ENCODE measurements around the gene SUGT1. TPM values are rescaled to one million over a fixed set of nuclear protein-coding genes. Genes with fewer than 3 reads are reported as not detected.
A peak's percentile ranks its signal among the peaks of the same experiment; 100 is the strongest.

Gene SUGT1
- polyA plus RNA-seq, 1 donor from 2014 or later, result 57.5 TPM

DNA sequence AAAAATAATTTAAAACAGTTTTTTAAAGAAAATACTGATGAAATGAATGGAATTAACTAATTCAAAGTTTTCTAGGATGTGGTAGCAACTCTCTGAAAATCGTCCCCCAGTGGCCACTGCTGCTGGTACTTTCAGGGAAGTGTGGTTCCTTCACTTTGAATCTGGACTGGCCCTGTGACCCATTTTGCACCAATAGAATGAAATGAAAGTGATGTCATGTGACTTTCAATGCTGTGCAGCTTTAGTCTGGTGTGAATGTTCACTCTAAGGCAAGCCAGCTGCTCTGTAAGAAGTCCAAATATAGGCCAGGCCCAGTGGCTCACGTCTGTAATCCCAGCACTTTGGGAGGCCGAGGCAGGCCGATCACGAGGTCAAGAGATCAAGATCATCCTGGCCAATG is 36.8 kb upstream of the SUGT1 start:
- TF ChIP-seq TAF1 (IDR thresholded peaks at IDR 0.05; ENCODE audit: low read depth) (no peak), RAD21 (conservative IDR thresholded peaks at IDR 0.05) (no peak), EP300 (conservative IDR thresholded peaks at IDR 0.05; ENCODE audit: poor library complexity, severe bottlenecking) (no peak), POLR2AphosphoS5 (IDR thresholded peaks at IDR 0.05) (no peak), CTCF (IDR thresholded peaks at IDR 0.05; ENCODE audit: poor library complexity, severe bottlenecking) (no peak), SMC3 (conservative IDR thresholded peaks at IDR 0.05; ENCODE audit: poor library complexity) (no peak), EZH2 (IDR thresholded peaks at IDR 0.05; ENCODE audit: borderline replicate concordance, insufficient read depth, low read length, poor library complexity, severe bottlenecking) (no peak), MXI1 (conservative IDR thresholded peaks at IDR 0.05; ENCODE audit: poor library complexity, severe bottlenecking) (no peak)
- TF ChIP-seq, protein P1, sequence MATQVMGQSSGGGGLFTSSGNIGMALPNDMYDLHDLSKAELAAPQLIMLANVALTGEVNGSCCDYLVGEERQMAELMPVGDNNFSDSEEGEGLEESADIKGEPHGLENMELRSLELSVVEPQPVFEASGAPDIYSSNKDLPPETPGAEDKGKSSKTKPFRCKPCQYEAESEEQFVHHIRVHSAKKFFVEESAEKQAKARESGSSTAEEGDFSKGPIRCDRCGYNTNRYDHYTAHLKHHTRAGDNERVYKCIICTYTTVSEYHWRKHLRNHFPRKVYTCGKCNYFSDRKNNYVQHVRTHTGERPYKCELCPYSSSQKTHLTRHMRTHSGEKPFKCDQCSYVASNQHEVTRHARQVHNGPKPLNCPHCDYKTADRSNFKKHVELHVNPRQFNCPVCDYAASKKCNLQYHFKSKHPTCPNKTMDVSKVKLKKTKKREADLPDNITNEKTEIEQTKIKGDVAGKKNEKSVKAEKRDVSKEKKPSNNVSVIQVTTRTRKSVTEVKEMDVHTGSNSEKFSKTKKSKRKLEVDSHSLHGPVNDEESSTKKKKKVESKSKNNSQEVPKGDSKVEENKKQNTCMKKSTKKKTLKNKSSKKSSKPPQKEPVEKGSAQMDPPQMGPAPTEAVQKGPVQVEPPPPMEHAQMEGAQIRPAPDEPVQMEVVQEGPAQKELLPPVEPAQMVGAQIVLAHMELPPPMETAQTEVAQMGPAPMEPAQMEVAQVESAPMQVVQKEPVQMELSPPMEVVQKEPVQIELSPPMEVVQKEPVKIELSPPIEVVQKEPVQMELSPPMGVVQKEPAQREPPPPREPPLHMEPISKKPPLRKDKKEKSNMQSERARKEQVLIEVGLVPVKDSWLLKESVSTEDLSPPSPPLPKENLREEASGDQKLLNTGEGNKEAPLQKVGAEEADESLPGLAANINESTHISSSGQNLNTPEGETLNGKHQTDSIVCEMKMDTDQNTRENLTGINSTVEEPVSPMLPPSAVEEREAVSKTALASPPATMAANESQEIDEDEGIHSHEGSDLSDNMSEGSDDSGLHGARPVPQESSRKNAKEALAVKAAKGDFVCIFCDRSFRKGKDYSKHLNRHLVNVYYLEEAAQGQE (IDR thresholded peaks at IDR 0.05; ENCODE audit: borderline replicate concordance), result no peak
- Histone ChIP-seq H2AFZ (ENCODE audit: low read depth, low read length) (no peak overlapping the region), H3K9me2 (ENCODE audit: insufficient read depth, low read length) (no peaks in the 10 kb centered on the region), H4K20me1 (ENCODE audit: insufficient read depth) (no peaks in the 10 kb centered on the region), H3K36me3 (ENCODE audit: insufficient read depth, low read length) (no peaks in the 10 kb centered on the region), H3K4me3 (ENCODE audit: low read length) (no peak overlapping the region), H3F3A (ENCODE audit: insufficient read depth, low read length, poor library complexity, severe bottlenecking) (peaks cover 7% of the 10 kb centered on the region), H3K9ac (ENCODE audit: low read length) (no peak overlapping the region), H3K9me3 (ENCODE audit: low read length) (no peaks in the 10 kb centered on the region), H3K27ac (ENCODE audit: low read length) (no peak overlapping the region), H3K4me2 (ENCODE audit: low read length) (no peak overlapping the region), H3K27me3 (ENCODE audit: insufficient read depth, low read depth, low read length) (no peaks in the 10 kb centered on the region), H3K79me2 (replicated peaks; ENCODE audit: insufficient read depth, low read length) (peaks cover 6% of the 10 kb centered on the region)

GRCh38 chr13:52617070-52618060 is 35.3 kb upstream of the SUGT1 start:
- H3F3A ChIP-seq (ENCODE audit: insufficient read depth, low read length, poor library complexity, severe bottlenecking), result peaks cover 7% of the 10 kb centered on the region
- H3K9me3 ChIP-seq (ENCODE audit: low read length), result no peaks in the 10 kb centered on the region
- peak overlapping the region; percentile 73 for H3K4me2 ChIP-seq (ENCODE audit: low read length)
- peaks cover 6% of the 10 kb centered on the region for H3K79me2 ChIP-seq (replicated peaks; ENCODE audit: insufficient read depth, low read length)
- H3K27me3 ChIP-seq (ENCODE audit: insufficient read depth, low read depth, low read length), result no peaks in the 10 kb centered on the region
- H3K4me3 ChIP-seq (ENCODE audit: low read length), result peak overlapping the region; percentile 79
- H3K9ac ChIP-seq (ENCODE audit: low read length), result peak overlapping the region; percentile 69
- no peaks in the 10 kb centered on the region for H3K36me3 ChIP-seq (ENCODE audit: insufficient read depth, low read length)
- TF ChIP-seq POLR2AphosphoS5 (IDR thresholded peaks at IDR 0.05) (peak; percentile 77), RAD21 (conservative IDR thresholded peaks at IDR 0.05) (peak; percentile 19), SMC3 (conservative IDR thresholded peaks at IDR 0.05; ENCODE audit: poor library complexity) (peak; percentile 16), TAF1 (IDR thresholded peaks at IDR 0.05; ENCODE audit: low read depth) (peak; percentile 73), EZH2 (IDR thresholded peaks at IDR 0.05; ENCODE audit: borderline replicate concordance, insufficient read depth, low read length, poor library complexity, severe bottlenecking) (no peak), EP300 (conservative IDR thresholded peaks at IDR 0.05; ENCODE audit: poor library complexity, severe bottlenecking) (peak; percentile 57), MXI1 (conservative IDR thresholded peaks at IDR 0.05; ENCODE audit: poor library complexity, severe bottlenecking) (peak; percentile 82), CTCF (IDR thresholded peaks at IDR 0.05; ENCODE audit: poor library complexity, severe bottlenecking) (peak; percentile 32)
- TF ChIP-seq, protein P1 (IDR thresholded peaks at IDR 0.05; ENCODE audit: borderline replicate concordance), result peak; percentile 68
- H3K9me2 ChIP-seq (ENCODE audit: insufficient read depth, low read length), result no peaks in the 10 kb centered on the region
- peak overlapping the region; percentile 91 for H2AFZ ChIP-seq (ENCODE audit: low read depth, low read length)
- no peaks in the 10 kb centered on the region for H4K20me1 ChIP-seq (ENCODE audit: insufficient read depth)
- peak overlapping the region; percentile 66 for H3K27ac ChIP-seq (ENCODE audit: low read length)

Data from neural cell (in vitro differentiated cells).